Dermis blood vessel endothelial cell (primary cell): Measurements from ENCODE around the gene MACROH2A2. TPM values are rescaled to one million over a fixed set of nuclear protein-coding genes. Genes with fewer than 3 reads are reported as not detected.
"Not testable (repeated sequence)": the region's sequence is repeated elsewhere in the genome, so short reads cannot be mapped to it uniquely, and the experiment has no call there.

Source experiments
- DNase-seq: peaks from one replicate; pipeline ENCODE4 v3.0.0; 2010
- total RNA-seq: library from RNA; depleted of rRNA; stranded (reverse); fragments of >200 nt; gene quantifications from 2 replicates; pipeline ENCODE4 v1.2.3, GENCODE V29; 2014

Gene MACROH2A2
- total RNA-seq: under 0.01 and 0.05 TPM in 2 replicates

DNA sequence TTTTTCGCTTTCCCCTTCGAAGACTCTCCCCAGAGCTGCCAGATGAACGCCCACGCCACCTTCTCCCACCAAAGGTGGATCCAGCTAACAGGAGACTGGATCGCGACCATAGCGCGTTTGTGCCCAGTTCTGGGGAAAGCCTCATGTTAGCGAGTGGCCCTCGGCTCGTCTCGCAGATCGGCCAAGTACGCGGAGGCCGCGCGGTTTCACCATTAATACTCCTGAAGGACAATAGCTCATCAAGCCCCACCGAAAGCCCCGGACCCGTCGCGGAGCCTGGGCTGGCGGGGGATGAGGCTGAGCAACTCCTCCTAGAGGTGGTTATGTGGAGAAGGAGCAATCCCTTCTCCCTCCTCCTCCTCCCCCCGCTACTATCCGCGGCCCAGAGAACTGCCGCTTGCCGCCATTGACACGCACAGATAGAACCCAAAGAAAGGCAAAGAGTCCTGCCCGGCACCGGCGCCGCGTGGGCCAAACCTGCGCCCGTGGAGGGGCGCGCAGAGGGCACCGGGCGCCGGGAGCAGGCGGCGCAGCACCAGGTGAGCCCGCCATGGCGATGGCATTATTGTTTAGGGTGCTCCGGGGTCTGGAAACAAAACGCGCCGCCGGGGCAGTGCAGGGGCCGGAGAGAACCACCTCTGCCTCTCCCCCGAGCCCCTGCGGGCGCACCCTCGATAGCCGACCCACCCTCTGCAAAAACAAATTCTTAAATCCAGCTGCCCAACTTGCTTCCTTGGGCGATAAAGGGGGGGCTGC, at the start of gene MACROH2A2:
Gene MACROH2A2, plus strand, starts transcription at position 385 of the 756 bp plus-strand sequence. CDS start 22,813 bp downstream, outside the sequence.
- peak; percentile 18 for DNase-seq

DNA sequence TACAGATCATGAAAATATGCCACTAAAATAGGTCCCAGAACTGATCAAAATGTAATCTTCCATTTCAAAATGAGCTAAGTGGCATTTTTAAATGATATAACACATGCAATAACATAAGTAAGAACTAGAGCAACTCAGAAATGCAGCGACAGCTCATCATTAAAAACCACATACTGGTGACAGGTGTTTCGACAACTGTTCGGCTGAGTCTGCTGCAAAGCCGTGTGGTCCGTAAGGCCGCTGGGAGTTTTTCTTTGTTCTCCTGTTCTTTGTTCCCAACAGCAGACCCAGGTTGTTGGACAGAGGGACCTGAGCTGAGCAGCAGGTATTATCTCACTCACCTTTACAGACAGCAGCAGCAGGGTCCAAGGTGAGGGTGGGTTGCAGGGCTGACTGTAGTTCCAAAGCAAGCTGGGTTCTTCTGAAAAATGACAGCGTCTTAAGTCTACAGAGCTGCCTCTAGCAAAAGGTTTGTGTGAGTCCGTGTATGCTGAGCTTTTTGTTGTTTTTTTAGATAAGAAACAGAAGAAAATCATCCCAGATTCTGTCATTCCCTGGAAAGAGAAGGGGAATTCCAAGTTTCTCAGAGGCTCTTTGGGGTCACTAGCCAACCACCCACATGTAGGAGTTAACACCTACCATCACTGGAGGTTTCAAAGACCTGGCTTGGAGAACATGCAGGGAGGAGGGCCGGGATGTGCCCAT, 45.4 kb upstream of the MACROH2A2 start:
- no peak for DNase-seq

DNA sequence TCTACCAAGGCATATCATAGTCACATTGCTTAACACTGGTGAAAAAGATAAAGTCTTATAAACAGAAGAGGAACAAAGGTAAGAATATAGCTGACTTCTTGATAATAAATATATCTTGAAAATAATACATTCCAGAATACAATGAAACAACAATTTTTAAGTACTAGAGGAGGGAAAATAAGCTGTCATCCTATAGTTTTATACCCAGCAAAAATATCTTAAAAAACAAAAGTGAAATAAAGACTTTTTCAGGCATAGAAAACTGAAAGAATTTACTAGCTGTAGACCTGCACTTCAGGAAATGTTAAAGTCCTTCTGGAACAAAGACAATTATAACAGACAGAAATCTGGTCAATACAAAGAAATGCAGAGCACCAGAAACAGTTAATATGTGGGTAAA, 21.4 kb upstream of the MACROH2A2 start:
- DNase-seq: no peak

DNA sequence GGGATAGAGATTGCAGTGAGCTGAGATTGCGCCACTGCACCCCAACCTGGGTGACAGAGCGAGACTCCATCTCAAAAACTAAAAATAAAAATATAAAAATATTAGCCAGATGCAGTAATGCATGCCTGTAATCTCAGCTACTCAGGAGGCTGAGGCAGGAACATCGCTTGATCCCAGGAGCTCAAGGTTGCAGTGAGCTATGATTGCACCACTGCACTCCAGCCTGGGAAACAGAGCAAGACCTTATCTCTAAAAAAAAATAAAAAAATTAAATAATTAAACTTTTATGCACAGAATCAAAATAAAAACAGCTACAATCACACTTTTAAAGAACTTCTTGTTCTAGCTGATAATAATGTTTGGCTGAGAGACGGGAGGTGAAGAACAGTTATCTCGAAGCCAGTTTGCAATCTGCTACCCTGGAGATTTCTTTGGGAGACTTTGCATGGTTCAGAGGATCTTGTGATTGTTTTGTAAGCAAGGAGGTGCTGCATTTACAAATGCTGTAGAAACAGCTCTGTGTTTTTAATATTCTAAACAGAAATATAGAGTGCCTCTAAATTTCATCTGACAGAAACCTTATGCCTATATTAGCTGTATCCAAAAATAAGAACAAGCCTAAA, 19.9 kb upstream of the MACROH2A2 start:
- no peak for DNase-seq

DNA sequence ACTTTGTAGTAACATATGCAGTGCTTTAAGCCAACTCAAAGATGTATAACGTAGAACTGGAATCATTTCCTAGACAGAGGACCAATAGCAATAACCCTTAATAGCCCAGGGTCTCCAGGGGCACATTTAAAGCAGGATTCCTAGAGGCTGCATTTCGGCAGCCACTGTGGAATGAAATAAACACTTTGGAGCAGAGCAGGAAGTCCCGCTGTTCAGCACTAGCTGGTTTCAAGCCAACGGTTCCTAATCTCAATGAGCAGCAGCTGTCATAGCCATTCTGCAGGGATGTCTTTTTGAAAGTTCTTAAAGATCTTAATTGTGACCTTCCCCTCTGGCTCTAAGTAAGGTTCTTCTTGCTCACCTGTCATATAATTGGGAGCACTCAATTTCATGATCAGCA, 18.4 kb upstream of the MACROH2A2 start:
- no peak for DNase-seq

DNA sequence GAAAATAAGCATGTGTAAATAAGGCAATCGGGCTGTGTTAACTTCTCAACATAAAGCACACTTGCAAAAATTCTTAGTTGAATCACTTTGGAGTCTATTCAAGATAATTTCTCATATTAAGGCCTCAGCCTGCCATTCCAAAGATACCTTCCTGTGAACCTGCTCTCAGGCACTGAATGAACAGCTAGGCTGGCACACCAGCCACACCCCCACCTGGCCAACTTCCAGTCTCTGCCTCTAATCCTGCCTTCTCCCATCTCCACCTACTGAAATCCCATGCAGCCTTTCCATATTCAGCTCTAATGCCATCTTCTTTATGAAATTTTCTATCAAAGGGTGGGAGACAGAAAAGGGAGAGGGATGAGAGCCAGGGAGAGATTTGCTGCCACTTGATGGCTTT, 17.1 kb upstream of the MACROH2A2 start:
- DNase-seq: no peak

DNA sequence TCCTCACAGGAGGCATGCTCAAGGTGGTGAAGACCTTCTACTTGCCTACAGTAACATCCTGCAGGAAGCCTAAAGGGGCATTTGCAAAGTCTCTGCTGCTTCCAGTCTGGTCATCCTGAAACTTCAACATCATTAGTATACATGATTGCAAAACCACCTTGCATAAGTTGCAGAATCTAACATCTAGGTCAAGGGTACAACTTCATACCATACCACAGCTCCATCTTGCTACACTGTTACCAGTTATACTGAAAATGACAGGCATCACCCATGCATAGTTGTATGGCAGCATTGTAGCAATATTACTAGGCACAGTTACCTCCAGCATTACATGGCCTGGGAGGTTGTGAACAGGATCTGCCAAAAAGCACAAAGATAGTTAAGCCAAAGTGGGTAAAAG, 13.7 kb upstream of the MACROH2A2 start:
- DNase-seq: no peak

DNA sequence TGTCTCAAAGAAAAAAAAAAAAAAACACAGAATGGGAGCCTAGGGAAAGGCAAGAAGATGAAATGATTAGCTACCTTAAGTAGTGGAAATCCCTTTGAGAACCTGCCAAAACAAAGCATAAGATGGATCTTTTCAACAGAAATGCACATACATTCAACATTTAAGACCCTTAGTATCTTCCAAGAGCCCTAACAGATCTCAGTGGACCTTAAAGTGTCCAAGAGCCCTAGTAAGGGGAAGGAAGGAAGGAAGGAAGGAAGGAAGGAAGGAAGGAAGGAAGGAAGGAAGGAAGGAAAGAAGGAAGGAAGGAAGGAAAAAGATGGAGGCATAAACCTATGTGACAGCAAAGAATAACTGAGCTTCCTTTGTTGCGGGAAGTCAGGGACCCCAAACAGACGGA, 11.6 kb upstream of the MACROH2A2 start:
- DNase-seq: no peak

DNA sequence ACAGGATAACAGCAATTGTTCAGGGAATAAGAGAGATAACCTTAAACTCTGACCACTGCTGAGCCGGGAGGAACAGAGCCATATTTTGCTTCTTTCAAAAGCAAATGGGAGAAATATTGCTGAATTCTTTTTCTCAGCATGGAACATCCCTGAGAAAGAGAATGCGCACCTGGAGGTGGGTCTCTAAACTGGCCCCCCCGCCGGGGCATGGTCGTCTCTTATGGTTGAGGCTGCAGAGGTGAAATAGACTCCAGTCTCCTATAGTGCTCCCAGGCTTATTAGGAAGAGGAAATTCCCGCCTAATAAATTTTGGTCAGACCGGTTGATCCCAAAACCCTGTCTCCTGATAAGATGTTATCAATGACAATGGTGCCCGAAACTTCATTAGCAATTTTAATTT, 10.9 kb upstream of the MACROH2A2 start:
- DNase-seq: not testable (repeated sequence)

DNA sequence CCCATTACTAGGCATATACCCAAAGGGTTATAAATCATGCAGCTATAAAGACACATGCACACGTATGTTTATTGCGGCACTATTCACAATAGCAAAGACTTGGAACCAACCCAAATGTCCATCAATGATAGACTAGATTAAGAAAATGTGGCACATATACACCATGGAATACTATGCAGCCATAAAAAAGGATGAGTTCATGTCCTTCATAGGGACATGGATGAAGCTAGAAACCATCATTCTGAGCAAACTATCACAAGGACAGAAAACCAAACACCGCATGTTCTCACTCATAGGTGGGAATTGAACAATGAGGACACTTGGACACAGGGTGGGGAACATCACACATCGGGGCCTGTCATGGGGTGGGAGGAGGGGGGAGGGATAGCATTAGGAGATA, 5.6 kb upstream of the MACROH2A2 start:
- DNase-seq: not testable (repeated sequence)

DNA sequence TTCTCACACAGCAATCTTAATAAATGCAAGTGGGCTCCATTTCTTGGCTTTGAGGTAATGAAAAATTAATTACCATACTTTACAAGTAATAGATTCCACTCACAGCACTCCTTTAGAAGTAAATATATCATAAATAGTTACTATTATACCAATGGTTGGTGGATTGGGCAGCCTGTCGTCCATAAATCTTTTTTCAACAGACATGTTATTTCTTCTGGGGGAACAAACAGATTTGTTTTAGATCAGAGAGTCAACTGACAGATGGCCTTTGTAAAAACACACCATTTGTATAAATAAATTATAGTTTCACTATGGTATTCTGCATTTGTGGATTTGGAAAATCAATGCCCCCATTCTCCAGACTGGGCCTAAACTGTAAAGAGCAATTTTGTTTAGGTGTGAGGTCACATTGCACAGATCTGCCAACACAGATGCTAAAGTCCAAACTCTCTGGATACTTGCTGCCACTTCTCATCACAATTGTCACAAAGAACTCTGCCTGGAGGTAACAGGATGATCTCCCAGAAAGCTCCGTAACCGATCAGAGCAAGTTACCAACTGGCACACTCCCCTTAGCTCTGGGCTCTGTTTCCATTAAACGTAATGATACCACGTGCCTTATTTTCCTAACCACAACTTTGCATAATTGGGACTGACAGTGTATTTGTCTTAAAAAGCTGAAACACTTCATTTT, 4.5 kb upstream of the MACROH2A2 start:
- no peak for DNase-seq

DNA sequence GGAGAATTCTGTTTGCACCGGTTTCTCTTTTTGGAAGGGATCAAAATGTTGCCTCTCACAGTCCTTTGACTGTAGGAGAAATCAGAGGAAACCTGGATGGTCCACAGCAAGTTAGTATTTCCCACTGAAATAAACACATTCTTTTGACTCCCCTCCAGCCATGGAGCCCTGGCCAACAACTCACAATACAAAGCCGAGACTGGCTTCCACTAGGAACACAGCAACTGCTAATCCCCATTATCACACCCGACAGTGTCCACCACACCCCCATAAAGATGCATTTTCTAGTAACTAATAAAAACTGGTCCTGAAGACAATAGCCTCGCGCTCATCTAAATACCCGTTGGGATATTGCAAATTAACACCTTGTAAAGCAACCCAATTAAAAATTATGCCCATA, 798 bp upstream of the MACROH2A2 start:
- no peak for DNase-seq

DNA sequence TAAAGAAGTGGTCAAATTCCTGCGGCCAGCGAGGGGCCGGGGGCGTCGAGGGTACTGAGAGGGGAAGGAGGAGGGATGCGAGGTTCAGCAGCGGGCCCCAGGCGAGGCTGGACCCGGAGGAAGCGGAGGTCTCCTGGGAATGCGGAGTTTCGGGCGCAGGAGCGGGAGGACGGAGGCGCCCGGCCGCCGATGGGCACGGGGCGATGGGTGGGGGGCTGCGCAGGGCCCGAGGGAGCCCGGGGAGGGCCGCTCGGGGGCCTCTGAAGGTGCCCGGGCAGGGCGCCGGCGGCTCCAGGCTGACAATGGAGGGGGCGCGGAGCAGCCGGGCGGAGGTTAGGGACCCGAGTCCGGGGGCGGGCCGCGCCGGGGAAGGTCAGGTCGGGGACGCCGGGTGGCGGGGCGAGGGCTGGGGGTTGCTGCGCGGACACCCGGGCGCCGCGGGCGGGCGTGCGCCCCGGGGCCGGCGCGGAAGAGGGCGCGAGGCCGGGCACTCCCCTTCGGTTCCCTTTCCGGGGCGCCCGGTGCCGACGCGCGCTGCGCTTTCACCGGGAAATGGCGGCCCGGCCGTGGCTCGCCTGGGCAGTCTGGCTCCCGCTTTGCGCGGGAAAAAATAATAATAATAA, 683 bp downstream of the MACROH2A2 start:
- DNase-seq: no peak

DNA sequence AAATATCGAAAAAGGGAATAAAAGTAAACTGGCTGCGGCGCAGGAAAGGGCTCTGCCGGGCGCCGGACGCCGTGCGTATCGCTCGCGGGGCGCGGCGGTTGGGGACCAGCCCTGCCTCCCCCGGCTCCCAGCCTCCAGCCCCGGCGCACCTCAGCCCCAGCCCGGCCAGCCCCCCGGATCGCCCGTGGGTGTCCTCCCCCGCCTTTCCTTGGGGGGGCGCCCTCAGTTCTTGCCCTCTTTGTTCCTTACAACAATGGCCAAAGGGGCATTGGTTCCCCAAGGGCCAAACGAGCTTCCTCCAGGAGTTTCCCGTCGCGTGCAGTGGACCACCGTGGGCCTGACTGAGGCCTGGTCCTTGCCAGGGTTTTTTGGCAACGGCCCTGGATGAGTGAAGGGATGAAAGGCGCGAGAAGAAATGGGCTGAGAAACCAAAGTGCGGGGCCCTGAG, 1.2 kb downstream of the MACROH2A2 start:
- DNase-seq: peak; percentile 9

DNA sequence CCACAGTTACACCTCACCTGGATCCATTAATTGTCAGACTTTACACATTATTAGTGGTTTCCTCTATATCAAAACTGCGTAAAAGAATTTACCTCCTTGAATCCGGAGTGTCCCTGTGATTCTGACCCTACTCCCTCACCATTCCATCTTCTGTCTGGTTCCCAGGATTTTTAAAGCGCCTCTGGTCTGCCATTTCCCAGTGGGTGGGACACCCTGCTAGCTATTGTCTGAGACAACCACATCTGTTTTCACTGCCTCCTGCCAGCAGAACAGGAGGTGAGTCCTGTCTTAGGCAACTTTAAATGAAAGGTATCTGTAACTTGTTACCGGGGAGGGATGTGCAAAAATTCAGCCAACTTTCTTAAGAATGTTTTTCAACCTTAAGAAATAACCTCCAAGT, 2.3 kb downstream of the MACROH2A2 start:
- no peak for DNase-seq

DNA sequence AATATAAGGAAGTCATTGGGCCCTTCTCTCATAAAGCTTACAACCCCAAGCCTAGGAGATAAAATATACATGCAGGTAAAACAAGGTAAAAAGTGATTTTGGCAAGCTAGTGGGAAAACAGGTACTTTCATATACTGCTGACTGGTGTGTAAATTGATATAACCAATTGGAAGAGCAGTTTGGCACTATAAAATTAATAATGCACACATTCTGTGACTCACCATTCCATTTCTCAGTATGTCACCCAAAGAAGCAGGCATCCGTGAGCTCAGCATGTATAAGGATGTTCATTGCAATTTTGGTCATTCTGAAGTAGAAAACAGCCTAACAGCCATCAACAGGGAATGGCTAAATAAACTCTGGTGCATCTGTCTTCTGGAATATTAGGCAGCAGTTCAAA, 2.9 kb downstream of the MACROH2A2 start:
- no peak for DNase-seq

DNA sequence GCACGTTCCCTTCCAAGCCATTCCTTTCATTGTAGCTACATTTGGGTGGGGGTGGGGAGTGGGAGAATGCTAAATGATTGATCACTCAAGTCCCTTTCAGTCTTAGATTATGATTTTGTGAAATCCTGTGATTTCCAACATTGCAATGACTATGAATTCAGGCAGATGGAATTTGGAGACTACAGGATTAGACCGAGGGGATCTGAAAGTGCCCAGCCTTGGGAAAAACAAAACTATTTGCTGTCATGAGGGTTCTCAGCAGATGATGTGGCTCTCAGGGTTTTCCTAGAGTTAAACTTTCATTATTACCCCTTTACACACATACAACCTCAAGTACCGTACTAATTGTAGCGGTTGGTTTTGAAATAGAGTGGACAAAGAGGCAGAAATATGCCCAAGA, 4.7 kb downstream of the MACROH2A2 start:
- DNase-seq: no peak

DNA sequence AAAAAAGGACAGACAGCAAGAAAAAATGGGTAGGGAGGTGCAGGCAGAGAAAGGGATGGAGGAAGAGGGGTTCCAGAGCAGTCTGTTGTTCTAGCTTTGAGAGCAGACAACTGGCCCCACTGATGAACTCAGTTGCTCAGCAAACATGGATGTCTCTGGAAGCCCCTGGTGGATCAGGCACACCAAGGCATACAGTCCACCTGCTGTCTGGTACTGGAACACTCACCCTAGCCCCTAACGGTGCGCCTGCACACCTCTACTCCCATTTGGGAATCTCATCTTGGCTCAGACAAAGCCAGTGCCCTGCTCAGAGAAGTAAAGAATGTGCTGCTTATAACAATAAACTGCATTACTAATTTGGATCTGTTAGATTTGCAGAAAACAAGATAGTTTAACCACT, 7.7 kb downstream of the MACROH2A2 start:
- no peak for DNase-seq

DNA sequence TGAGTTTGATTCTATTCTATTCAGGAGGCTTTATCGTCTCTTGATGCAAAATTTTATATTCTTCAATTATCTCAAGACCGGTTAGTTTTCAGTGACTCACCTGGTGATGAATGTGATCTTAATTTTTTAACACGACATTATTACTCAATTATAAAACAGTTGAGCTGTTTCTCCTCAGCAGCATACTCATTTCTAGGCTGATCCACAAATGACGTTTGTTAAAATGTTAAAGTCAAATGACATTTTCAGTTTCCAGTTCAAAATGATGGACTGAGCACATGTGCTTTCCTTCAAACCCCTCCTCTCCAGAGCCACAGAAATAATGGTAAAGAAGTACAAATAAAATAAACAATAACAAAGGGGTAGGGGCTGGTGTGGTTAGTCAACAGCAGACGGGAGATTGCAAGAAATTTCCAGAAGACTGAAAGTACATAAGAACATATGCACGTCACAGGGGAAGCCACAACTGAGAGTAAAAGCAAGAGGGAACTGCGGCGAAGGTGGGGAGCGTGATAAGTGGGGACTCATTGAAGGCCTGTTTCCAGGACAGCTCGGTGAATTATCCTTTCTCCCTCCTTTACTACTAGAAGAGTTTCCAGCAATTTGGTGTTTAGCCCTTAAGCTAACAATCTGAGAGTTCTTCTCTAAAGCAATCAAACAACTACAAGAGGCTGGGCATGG, 10.9 kb downstream of the MACROH2A2 start:
- no peak for DNase-seq

DNA sequence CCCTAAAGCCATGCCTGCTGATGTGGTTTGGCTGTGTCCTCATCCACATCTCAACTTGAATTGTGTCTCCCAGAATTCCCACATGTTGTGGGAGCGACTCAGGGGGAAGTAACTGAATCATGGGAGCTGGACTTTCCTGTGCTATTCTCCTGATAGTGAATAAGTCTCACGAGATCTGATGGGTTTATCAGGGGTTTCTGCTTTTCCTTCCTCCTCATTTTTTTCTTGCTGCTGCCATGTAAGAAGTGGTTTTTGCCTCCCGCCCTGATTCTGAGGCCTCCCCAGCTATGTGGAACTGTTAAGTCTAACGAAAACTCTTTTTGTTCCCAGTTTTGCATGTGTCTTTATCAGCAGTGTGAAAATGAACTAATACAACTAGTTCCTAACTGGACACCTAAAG, 11.8 kb downstream of the MACROH2A2 start:
- no peak for DNase-seq

DNA sequence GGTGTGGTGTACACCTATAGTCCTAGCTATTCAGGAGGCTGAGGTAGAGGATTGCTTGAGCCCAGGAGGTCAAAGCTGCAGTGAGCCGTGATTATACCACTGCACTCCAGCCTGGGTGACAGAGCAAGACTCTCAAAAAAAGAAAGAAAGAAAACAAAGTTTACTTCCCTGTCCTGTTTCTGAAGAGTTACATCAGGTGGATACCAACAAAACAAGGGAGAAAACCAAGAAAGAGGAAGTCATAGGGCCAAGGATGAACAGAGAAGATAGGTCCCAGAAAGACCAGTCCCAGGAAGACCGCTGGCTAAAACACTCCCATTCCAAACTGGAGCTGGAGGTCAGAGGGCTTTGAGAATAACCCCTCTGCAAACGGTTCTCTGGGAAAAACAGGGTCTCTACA, 13.5 kb downstream of the MACROH2A2 start:
- DNase-seq: no peak

DNA sequence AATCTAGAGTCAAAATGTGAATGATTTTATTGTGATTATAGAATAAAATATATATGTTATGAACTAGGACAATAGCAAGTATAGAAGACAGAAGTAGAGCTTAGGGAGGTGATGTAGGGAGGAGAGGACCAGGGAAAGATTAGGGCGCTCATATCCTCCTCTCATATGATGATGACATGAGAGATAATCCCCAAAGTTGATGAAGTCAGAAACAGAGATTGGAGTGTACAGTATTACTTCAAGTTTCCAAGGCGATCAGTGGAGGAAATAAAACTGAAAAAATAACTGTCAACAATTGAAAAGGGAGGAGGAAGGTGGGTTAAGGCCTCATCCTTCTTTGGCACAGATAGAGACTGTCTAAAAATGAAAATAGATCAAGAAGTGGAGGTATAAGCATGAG, 14.9 kb downstream of the MACROH2A2 start:
- DNase-seq: no peak
